ENCODE data around the gene FRMD4A.

FRMD4A gene

GRCh38 chr10:13624630-13625029 lies 706.1 kb downstream of the FRMD4A start:
- DNase-seq = no peak

GRCh38 chr10:13621931-13622330 lies 708.8 kb downstream of the FRMD4A start:
- no peak for DNase-seq

- DNase-seq = no peak
Measured at GRCh38 chr10:13617116-13617515, 713.6 kb downstream of the FRMD4A start.

GRCh38 chr10:13615650-13616300 lies 714.9 kb downstream of the FRMD4A start:
- DNase-seq = no peak

GRCh38 chr10:13614530-13615332 lies 716.0 kb downstream of the FRMD4A start:
- DNase-seq = no peak

GRCh38 chr10:13613519-13613918 lies 717.2 kb downstream of the FRMD4A start:
- no peak for DNase-seq

- DNase-seq = no peak
Measured at GRCh38 chr10:13612654-13613373, 717.9 kb downstream of the FRMD4A start.

- DNase-seq = no peak
Measured at GRCh38 chr10:13608246-13608853, 722.4 kb downstream of the FRMD4A start.

GRCh38 chr10:13604357-13605040 lies 726.2 kb downstream of the FRMD4A start:
- DNase-seq = no peak

GRCh38 chr10:13597909-13598308 lies 732.8 kb downstream of the FRMD4A start:
- no peak for DNase-seq

- no peak for DNase-seq
Measured at GRCh38 chr10:13594641-13595040, 736.1 kb downstream of the FRMD4A start.
